SH-SY5Y (cell line): ENCODE measurements around the gene VWF.

ENCODE experiments used
- GATA2 ChIP-seq: IDR thresholded peaks from 2 replicates; pipeline ENCODE4 v1.6.1; 2011; ENCODE audit warnings: mild to moderate bottlenecking, low read depth, low read length
- GATA3 ChIP-seq: IDR thresholded peaks from 2 replicates; pipeline ENCODE4 v1.6.1; 2011; ENCODE audit warnings: low read depth, mild to moderate bottlenecking, low read length, moderate library complexity

DNA sequence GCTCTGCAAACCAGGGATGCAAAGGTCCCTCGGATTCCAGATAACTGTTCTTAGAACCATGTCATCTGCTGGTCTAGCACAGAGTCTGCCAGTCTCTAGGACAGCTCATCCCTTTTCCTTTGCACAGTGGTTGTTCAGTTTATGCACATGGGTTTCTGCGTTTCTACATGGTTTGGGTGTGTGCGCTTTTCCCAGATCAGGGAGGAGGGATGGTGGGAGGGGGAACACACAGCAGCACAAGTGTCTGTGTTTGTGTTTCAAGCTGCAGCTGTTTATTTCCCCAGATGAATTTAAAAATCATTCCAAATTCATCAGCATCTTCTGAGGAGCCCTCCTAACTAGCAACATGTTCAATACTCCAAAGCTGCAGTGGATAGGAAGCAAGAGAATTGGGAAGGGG, 224.8 kb downstream of the VWF start:
- no peak for TF ChIP-seq GATA2
- no peak for TF ChIP-seq GATA3
